SK-N-SH (cell line): ENCODE results near the gene REELD1.

Source experiments
- CTCF ChIP-seq: fragments of 200-600 bp; sonication (generic); IDR thresholded peaks from 2 replicates; pipeline ENCODE4 v1.6.1; 2017; ENCODE audit warnings: antibody characterized with exemption, mild to moderate bottlenecking, moderate library complexity
- IRF3 ChIP-seq: fragments of 150-350 bp; IDR thresholded peaks from 2 replicates; pipeline ENCODE4 v1.6.1; 2016; ENCODE audit warnings: mild to moderate bottlenecking, low read depth, low read length
- POLR2AphosphoS5 ChIP-seq: IDR thresholded peaks from 2 replicates; pipeline ENCODE4 v1.6.1; 2012; ENCODE audit warnings: low read depth, low read length
- USF2 ChIP-seq: fragments of 150-350 bp; IDR thresholded peaks from 2 replicates; pipeline ENCODE4 v1.6.1; 2017; ENCODE audit warnings: antibody characterized with exemption, low read length, low read depth, borderline replicate concordance

GRCh38 chr4:146165221-146165620 is 49.1 kb upstream of the REELD1 start:
- TF ChIP-seq CTCF, result no peak
- no peak for TF ChIP-seq POLR2AphosphoS5
- no peak for TF ChIP-seq IRF3
- no peak for TF ChIP-seq USF2
